ENCODE data around the gene KRTAP5-5.
A peak's percentile ranks its signal among the peaks of the same experiment; 100 is the strongest.

Gene KRTAP5-5

GRCh38 chr11:1651411-1651980 is 21.9 kb downstream of the KRTAP5-5 start:
- Histone ChIP-seq H3K4me3 (ENCODE audit: control insufficient read depth in 1 of 7, extremely low read depth in 1 of 7, insufficient read depth in 4 of 7, low read depth in 2 of 7, low read length in 6 of 7) (no peak overlapping the region), H3K27ac (ENCODE audit: insufficient read depth in 1 of 2, low read depth in 1 of 2, low read length in 2 of 2, poor library complexity in 1 of 2, severe bottlenecking in 2 of 2) (no peak overlapping the region), H3K4me1 (ENCODE audit: control extremely low read depth in 1 of 4, control insufficient read depth in 4 of 4, insufficient read depth in 4 of 4, low read length in 3 of 4) (peaks cover 2 to 41% (median 37%) of the 10 kb centered on the region in 4 experiments), H3K9me3 (ENCODE audit: control extremely low read depth in 1 of 5, control insufficient read depth in 4 of 5, insufficient read depth in 2 of 5, low read depth in 1 of 5, low read length in 4 of 5) (no peaks in the 10 kb centered on the region), H3K27me3 (replicated peaks in 2 of 5; ENCODE audit: control insufficient read depth in 4 of 5, insufficient read depth in 5 of 5, low read length in 4 of 5) (peaks cover 0 to 3% (median 0%) of the 10 kb centered on the region in 5 experiments), H3K36me3 (ENCODE audit: control insufficient read depth in 4 of 4, insufficient read depth in 4 of 4, low read length in 3 of 4) (no peaks in the 10 kb centered on the region)
- ChIA-PET CTCF (interaction anchor here (0.7 to 8.2 kb wide), 11 partner anchors 8 to 499 kb away, joined by 3 to 135 read pairs (median 6); partner anchors contain the start of gene SYT8), POLR2A (no interaction called here)
- no peak for DNase-seq
- 94% methylated on average over 5 of the region's 7 CpGs for WGBS (ENCODE audit: insufficient coverage)

DNA sequence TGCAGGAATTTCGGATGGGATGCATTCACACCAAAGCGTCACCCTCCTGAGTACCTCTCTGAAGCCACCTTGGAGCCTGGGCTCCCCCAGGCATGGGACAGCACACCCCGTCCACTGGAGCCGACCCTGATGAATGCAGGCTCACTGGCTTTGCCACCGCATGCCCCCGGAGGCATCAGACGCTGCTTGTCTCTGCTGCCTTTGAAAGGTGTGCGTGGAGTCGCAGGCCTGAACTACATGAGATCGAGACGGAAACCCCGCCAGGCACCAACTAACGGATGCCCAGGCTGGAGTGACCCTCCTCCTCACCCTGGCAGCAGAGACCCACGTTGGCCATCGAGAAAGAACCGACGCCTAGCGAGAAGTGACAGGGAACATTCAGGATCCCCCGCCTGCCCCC is 22.5 kb downstream of the KRTAP5-5 start:
- H3K9me3 ChIP-seq (ENCODE audit: control extremely low read depth in 1 of 5, control insufficient read depth in 4 of 5, insufficient read depth in 2 of 5, low read depth in 1 of 5, low read length in 4 of 5): no peaks in the 10 kb centered on the region
- H3K4me3 ChIP-seq (ENCODE audit: control insufficient read depth in 1 of 7, extremely low read depth in 1 of 7, insufficient read depth in 4 of 7, low read depth in 2 of 7, low read length in 6 of 7): no peak overlapping the region
- POLR2A ChIA-PET: interaction anchor here (1.4 kb wide), 1 partner anchor 99 kb away, joined by 3 read pairs; no protein-coding TSS in a partner anchor
- 93% methylated on average over 19 of the region's 19 CpGs for WGBS (ENCODE audit: insufficient coverage)
- H3K27ac ChIP-seq (ENCODE audit: insufficient read depth in 1 of 2, low read depth in 1 of 2, low read length in 2 of 2, poor library complexity in 1 of 2, severe bottlenecking in 2 of 2): no peak overlapping the region
- peaks cover 0 to 3% (median 0%) of the 10 kb centered on the region in 5 experiments for H3K27me3 ChIP-seq (replicated peaks in 2 of 5; ENCODE audit: control insufficient read depth in 4 of 5, insufficient read depth in 5 of 5, low read length in 4 of 5)
- DNase-seq: no peak
- CTCF ChIA-PET: interaction anchor here (0.6 to 8.2 kb wide), 32 partner anchors 7 to 505 kb away, joined by 3 to 135 read pairs (median 4); partner anchors contain the start of genes SYT8 and TNNI2
- no peaks in the 10 kb centered on the region for H3K36me3 ChIP-seq (ENCODE audit: control insufficient read depth in 4 of 4, insufficient read depth in 4 of 4, low read length in 3 of 4)
- H3K4me1 ChIP-seq (ENCODE audit: control extremely low read depth in 1 of 4, control insufficient read depth in 4 of 4, insufficient read depth in 4 of 4, low read length in 3 of 4): peaks cover 2 to 43% (median 38%) of the 10 kb centered on the region in 4 experiments

GRCh38 chr11:1652442-1652770 is 22.8 kb downstream of the KRTAP5-5 start:
- WGBS (ENCODE audit: insufficient coverage): 53% methylated on average over 18 of the region's 20 CpGs
- no peaks in the 10 kb centered on the region for H3K9me3 ChIP-seq (ENCODE audit: control extremely low read depth in 1 of 5, control insufficient read depth in 4 of 5, insufficient read depth in 2 of 5, low read depth in 1 of 5, low read length in 4 of 5)
- H3K27ac ChIP-seq (ENCODE audit: insufficient read depth in 1 of 2, low read depth in 1 of 2, low read length in 2 of 2, poor library complexity in 1 of 2, severe bottlenecking in 2 of 2): no peak overlapping the region
- ChIA-PET CTCF (interaction anchor here (0.6 to 8.2 kb wide), 37 partner anchors 12 to 504 kb away, joined by 3 to 135 read pairs (median 4); partner anchors contain the start of genes SYT8 and TNNI2), POLR2A (interaction anchor here (1.0 to 1.4 kb wide), 2 partner anchors 99 to 294 kb away, joined by 3 read pairs; partner anchors contain the start of gene MRPL23)
- H3K4me1 ChIP-seq (ENCODE audit: control extremely low read depth in 1 of 4, control insufficient read depth in 4 of 4, insufficient read depth in 4 of 4, low read length in 3 of 4): peaks cover 2 to 44% (median 39%) of the 10 kb centered on the region in 4 experiments
- no peak overlapping the region for H3K4me3 ChIP-seq (ENCODE audit: control insufficient read depth in 1 of 7, extremely low read depth in 1 of 7, insufficient read depth in 4 of 7, low read depth in 2 of 7, low read length in 6 of 7)
- peaks cover 0 to 3% (median 0%) of the 10 kb centered on the region in 5 experiments for H3K27me3 ChIP-seq (replicated peaks in 2 of 5; ENCODE audit: control insufficient read depth in 4 of 5, insufficient read depth in 5 of 5, low read length in 4 of 5)
- DNase-seq: no peak
- H3K36me3 ChIP-seq (ENCODE audit: control insufficient read depth in 4 of 4, insufficient read depth in 4 of 4, low read length in 3 of 4): no peaks in the 10 kb centered on the region

- WGBS (ENCODE audit: insufficient coverage): 34% methylated on average over 27 of the region's 34 CpGs
- ChIA-PET POLR2A (interaction anchor here (1.0 to 1.4 kb wide), 2 partner anchors 98 to 294 kb away, joined by 3 read pairs; partner anchors contain the start of gene MRPL23), CTCF (interaction anchor here (0.6 to 8.2 kb wide), 39 partner anchors 12 to 504 kb away, joined by 3 to 135 read pairs (median 4); partner anchors contain the start of genes SYT8 and TNNI2)
- peaks cover 2 to 49% (median 41%) of the 10 kb centered on the region in 4 experiments for H3K4me1 ChIP-seq (ENCODE audit: control extremely low read depth in 1 of 4, control insufficient read depth in 4 of 4, insufficient read depth in 4 of 4, low read length in 3 of 4)
- H3K9me3 ChIP-seq (ENCODE audit: control extremely low read depth in 1 of 5, control insufficient read depth in 4 of 5, insufficient read depth in 2 of 5, low read depth in 1 of 5, low read length in 4 of 5): no peaks in the 10 kb centered on the region
- DNase-seq: peak; percentile 56 to 77 (median 73)
- peaks cover 0 to 3% (median 0%) of the 10 kb centered on the region in 5 experiments for H3K27me3 ChIP-seq (replicated peaks in 2 of 5; ENCODE audit: control insufficient read depth in 4 of 5, insufficient read depth in 5 of 5, low read length in 4 of 5)
- H3K27ac ChIP-seq (ENCODE audit: insufficient read depth in 1 of 2, low read depth in 1 of 2, low read length in 2 of 2, poor library complexity in 1 of 2, severe bottlenecking in 2 of 2): no peak overlapping the region
- H3K36me3 ChIP-seq (ENCODE audit: control insufficient read depth in 4 of 4, insufficient read depth in 4 of 4, low read length in 3 of 4): no peaks in the 10 kb centered on the region
- H3K4me3 ChIP-seq (ENCODE audit: control insufficient read depth in 1 of 7, extremely low read depth in 1 of 7, insufficient read depth in 4 of 7, low read depth in 2 of 7, low read length in 6 of 7): peak overlapping the region in 1 of 7 experiments; percentile 48
Measured at GRCh38 chr11:1652771-1653540, 23.4 kb downstream of the KRTAP5-5 start.

DNA sequence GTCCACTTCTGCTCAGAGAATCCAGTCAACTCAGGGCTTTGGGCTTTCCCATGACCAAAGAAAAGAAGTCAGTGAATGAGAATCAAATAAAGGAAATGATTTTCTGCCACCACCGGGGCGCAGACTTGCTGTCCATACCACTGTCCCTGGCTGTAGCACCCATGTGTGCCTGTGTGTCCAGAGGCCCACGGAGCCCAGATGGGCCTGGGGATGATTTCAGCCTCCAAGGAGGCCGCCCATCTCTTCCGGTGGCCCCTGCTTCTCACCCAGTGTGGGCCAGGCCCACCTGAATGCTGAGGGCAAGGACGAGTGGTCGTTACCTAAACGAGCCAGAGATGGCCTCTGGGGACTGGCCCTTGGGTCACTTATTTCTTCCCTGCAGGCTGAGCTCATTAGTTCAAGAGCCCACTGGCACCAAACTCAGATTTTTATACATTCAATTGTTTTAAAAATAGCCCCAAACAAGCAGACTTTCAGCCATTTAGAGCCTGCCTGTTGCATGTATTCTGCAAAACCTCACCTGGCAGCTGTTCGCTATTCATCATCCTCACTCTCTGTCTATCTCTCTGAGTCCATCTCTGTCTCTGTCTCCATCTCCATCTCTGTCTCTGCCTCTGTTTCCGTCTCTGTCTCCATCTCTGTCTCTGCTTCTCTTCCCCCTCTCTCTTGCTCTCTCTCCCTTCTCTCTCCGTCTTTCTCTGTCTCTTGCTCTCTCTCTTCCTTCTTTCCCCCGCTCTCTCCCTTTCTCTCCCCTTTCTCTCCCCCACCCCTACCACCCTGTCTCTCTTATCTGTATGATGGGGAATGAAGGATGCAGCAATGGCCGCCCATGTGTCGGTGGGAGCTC is 24.2 kb downstream of the KRTAP5-5 start:
- H3K27me3 ChIP-seq (replicated peaks in 2 of 5; ENCODE audit: control insufficient read depth in 4 of 5, insufficient read depth in 5 of 5, low read length in 4 of 5): peaks cover 0 to 3% (median 0%) of the 10 kb centered on the region in 5 experiments
- CTCF ChIA-PET: interaction anchor here (0.7 to 8.2 kb wide), 27 partner anchors 7 to 500 kb away, joined by 3 to 135 read pairs (median 4); partner anchors contain the start of gene SYT8
- POLR2A ChIA-PET: interaction anchor here (0.6 to 1.4 kb wide), 4 partner anchors 40 to 293 kb away, joined by 3 to 4 read pairs (median 3); partner anchors contain the start of gene MRPL23

DNA sequence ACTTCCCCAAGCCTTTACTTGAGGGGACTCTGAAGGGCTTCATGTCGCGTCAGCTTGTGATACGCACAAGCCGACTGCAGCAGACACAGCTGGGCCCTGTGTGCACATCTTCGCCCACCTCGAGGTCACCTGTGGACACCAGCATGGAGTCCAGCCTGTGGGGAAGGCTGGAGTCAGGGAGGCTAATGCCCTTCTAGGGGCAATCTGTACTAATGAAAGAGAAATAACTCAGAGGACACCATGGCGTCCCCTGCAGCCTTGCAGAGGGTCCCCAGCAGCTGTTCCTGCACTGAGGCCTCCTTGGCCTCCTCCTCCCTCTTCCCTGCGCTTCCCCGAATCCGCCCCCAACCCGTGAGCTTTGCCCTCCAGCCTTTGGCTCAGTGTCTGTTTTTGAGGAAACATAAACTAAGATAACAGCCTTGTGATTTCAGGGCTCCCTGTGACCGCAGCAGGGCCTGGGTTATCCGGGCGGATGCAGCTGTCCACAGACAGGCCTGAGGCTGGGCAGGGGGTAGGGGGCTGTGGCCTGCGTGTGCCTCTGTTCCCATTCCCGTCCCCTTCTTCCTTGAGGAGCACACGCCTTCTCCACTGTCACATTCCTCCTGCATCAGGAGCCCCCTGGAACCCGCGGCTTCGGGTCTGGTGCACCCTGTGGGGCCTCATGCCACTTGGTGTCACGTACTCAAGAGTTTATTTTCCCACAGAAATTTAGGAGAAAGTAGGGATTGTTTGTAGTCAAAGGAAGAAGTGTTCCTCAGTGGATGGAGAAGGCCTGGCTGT is 25.0 kb downstream of the KRTAP5-5 start:
- H3K4me3 ChIP-seq (ENCODE audit: control insufficient read depth in 1 of 7, extremely low read depth in 1 of 7, insufficient read depth in 4 of 7, low read depth in 2 of 7, low read length in 6 of 7): peak overlapping the region in 2 of 7 experiments; percentile 1 to 6
- ChIA-PET CTCF (interaction anchor here (0.7 to 8.2 kb wide), 16 partner anchors 8 to 497 kb away, joined by 3 to 135 read pairs (median 6); partner anchors contain the start of gene SYT8), POLR2A (interaction anchor here (0.6 to 1.2 kb wide), 2 partner anchors 39 to 179 kb away, joined by 3 to 4 read pairs; no protein-coding TSS in a partner anchor)
- no peaks in the 10 kb centered on the region for H3K9me3 ChIP-seq (ENCODE audit: control extremely low read depth in 1 of 5, control insufficient read depth in 4 of 5, insufficient read depth in 2 of 5, low read depth in 1 of 5, low read length in 4 of 5)
- WGBS (ENCODE audit: insufficient coverage): 27% methylated on average over 14 of the region's 21 CpGs
- H3K36me3 ChIP-seq (ENCODE audit: control insufficient read depth in 4 of 4, insufficient read depth in 4 of 4, low read length in 3 of 4): no peaks in the 10 kb centered on the region
- H3K27me3 ChIP-seq (replicated peaks in 2 of 5; ENCODE audit: control insufficient read depth in 4 of 5, insufficient read depth in 5 of 5, low read length in 4 of 5): peaks cover 0 to 3% (median 0%) of the 10 kb centered on the region in 5 experiments
- H3K27ac ChIP-seq (ENCODE audit: insufficient read depth in 1 of 2, low read depth in 1 of 2, low read length in 2 of 2, poor library complexity in 1 of 2, severe bottlenecking in 2 of 2): no peak overlapping the region
- peaks cover 2 to 57% (median 52%) of the 10 kb centered on the region in 4 experiments for H3K4me1 ChIP-seq (ENCODE audit: control extremely low read depth in 1 of 4, control insufficient read depth in 4 of 4, insufficient read depth in 4 of 4, low read length in 3 of 4)
- DNase-seq: peak; percentile 75 to 95 (median 90)

More for the DNA sequence above, 24.2 kb downstream of the KRTAP5-5 start:
- H3K4me3 ChIP-seq (ENCODE audit: control insufficient read depth in 1 of 7, extremely low read depth in 1 of 7, insufficient read depth in 4 of 7, low read depth in 2 of 7, low read length in 6 of 7): no peak overlapping the region
- H3K9me3 ChIP-seq (ENCODE audit: control extremely low read depth in 1 of 5, control insufficient read depth in 4 of 5, insufficient read depth in 2 of 5, low read depth in 1 of 5, low read length in 4 of 5): no peaks in the 10 kb centered on the region
- H3K36me3 ChIP-seq (ENCODE audit: control insufficient read depth in 4 of 4, insufficient read depth in 4 of 4, low read length in 3 of 4): no peaks in the 10 kb centered on the region
- H3K4me1 ChIP-seq (ENCODE audit: control extremely low read depth in 1 of 4, control insufficient read depth in 4 of 4, insufficient read depth in 4 of 4, low read length in 3 of 4): peaks cover 2 to 52% (median 44%) of the 10 kb centered on the region in 4 experiments
- WGBS (ENCODE audit: insufficient coverage): 91% methylated on average over 13 of the region's 14 CpGs
- no peak for DNase-seq
- H3K27ac ChIP-seq (ENCODE audit: insufficient read depth in 1 of 2, low read depth in 1 of 2, low read length in 2 of 2, poor library complexity in 1 of 2, severe bottlenecking in 2 of 2): no peak overlapping the region

All from common myeloid progenitor, CD34-positive (primary cell).